ENCODE measurements around the gene FAM107B.
"Not testable (repeated sequence)": the region's sequence is repeated elsewhere in the genome, so short reads cannot be mapped to it uniquely, and the experiment has no call there.

The FAM107B gene

GRCh38 chr10:14604181-14605142 is 170.2 kb downstream of the FAM107B start:
- in situ Hi-C loops (cut with MboI; ENCODE audit: low sequenced_read_pairs), result no loop called here

DNA sequence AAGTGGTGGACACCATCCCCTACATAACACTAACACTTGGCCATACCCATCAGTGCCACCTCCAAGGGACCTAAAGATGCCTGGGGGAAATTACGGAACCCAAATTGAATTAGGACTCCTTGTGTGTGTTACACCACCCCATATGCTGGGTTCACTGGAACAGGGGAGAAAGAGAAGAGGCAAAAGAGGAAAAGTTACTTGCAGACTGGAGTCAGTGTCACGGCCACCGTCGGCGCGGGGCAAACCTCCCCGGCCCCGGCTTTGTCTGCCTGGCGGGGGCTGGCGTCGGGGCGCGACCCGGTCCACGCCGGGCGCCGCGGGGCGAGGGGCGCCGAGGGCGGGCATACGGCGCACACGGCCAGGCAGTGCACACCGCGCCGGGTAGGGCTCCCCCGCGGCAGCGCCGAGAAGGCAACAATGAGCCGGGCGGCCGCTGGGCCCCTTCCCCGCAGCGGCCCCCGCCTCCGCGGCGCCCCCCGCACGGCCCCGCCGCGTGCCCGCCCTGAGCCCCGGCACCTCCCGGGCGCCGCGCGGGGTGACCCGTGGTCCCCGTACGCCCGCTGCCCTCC is 171.1 kb downstream of the FAM107B start:
- in situ Hi-C loops (cut with MboI; ENCODE audit: low sequenced_read_pairs), result no loop called here

- in situ Hi-C loops (cut with MboI; ENCODE audit: low sequenced_read_pairs), result no loop called here
Measured at GRCh38 chr10:14602807-14603533, 171.7 kb downstream of the FAM107B start.

GRCh38 chr10:14601872-14602725 is 172.6 kb downstream of the FAM107B start:
- in situ Hi-C loops (cut with MboI; ENCODE audit: low sequenced_read_pairs), result no loop called here

DNA sequence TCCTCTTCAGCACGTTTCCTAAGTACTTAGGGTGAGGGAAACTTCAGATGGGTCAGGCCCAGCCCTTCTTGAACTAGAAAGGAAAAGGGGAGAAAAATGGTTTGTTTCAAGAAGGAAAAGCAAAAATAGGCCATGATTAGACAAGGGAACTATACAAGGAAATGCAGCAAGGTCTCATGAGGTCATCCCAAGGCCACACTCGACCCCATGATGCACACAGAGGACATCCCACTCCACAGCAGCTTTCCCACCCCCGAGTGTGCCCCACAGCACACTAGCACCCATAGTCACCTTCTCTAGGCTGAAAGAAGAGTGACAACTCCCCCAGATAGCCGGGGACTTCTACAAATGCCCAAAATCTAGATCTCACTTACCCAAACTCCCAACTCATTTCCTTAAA is 173.4 kb downstream of the FAM107B start:
- in situ Hi-C loops (cut with MboI; ENCODE audit: low sequenced_read_pairs), result no loop called here

DNA sequence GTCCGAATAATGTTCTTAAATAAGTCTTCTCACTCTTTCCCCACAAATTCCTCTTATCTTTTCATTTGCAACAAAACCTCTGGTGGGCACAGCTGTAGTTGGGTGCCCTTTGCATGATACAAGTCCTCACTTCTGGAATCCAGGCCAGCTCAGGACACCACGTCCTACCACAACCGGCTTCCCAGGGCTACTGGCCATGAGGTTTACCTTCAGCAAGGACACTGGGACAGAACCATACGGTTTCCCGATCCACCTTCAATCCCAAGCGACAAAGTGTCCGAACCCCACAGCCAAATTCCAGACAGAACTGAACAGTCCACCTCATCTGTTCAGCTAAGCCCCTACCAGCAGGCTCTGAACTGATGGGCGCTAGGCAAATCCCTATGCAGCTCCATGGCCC is 174.6 kb downstream of the FAM107B start:
- in situ Hi-C loops (cut with MboI; ENCODE audit: low sequenced_read_pairs), result no loop called here

GRCh38 chr10:14598809-14599764 is 175.6 kb downstream of the FAM107B start:
- in situ Hi-C loops (cut with MboI; ENCODE audit: low sequenced_read_pairs), result no loop called here

- in situ Hi-C loops (cut with MboI; ENCODE audit: low sequenced_read_pairs), result no loop called here
Measured at GRCh38 chr10:14595526-14596182, 179.0 kb downstream of the FAM107B start.

GRCh38 chr10:14594878-14595525 is 179.7 kb downstream of the FAM107B start:
- in situ Hi-C loops (cut with MboI; ENCODE audit: low sequenced_read_pairs), result no loop called here

DNA sequence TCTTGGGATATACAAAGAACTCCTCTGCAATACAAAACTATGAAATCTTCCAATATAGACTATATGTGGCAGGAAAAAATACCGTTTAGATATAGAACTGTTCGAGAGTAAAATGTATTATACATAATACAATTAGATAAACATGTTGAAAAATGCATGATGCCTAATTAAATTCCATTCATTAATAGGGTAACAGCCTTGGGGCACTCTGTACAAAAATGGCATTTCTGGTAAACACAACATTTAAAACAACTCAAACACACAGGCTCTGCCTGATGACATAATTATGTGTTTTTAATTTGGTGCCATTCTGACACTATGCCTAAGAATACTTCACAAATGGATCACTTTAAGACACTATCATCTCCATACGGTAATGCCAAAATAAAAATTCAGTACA is 180.9 kb downstream of the FAM107B start:
- in situ Hi-C loops (cut with MboI; ENCODE audit: low sequenced_read_pairs), result no loop called here

GRCh38 chr10:14592566-14592965 is 182.1 kb downstream of the FAM107B start:
- in situ Hi-C loops (cut with MboI; ENCODE audit: low sequenced_read_pairs), result no loop called here

DNA sequence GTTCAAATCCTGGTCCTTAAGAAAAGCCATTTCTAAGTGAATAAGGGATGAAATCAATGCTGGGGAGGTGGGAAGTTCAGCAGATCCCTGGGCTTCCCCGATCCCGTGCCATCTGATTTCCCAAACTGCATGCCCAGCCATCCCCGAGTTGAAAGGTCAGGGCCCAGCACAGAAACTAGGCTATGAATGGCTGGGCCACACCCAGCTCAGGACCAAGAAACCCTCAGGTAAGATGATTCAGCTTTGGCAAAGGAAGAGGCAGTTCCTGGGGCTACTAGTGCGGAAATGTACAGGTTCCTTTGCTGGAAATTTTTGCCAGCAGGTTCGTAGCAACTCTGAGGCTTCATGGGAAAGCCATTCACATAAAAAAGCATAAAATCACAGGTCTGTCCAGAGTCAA is 182.7 kb downstream of the FAM107B start:
- in situ Hi-C loops (cut with MboI; ENCODE audit: low sequenced_read_pairs), result no loop called here

DNA sequence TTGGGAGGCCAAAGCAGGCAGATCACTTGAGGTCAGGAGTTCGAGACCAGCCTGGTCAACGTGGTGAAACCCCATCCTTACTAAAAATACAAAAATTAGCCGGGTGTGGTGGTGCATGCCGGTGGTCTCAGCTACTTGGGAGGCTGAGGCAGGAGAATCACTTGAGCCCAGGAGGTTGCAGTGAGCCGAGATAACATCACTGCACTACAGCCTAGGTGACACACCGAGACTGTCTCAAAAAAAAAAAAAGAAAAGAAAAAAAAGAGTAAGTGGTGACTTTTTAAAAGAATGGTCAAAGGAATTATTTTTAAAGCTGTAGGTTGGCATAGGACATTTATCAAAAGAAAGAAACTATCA is 185.8 kb downstream of the FAM107B start:
- in situ Hi-C loops (cut with MboI; ENCODE audit: low sequenced_read_pairs), result not testable (repeated sequence)

GRCh38 chr10:14588084-14588937 is 186.4 kb downstream of the FAM107B start:
- in situ Hi-C loops (cut with MboI; ENCODE audit: low sequenced_read_pairs), result no loop called here

- in situ Hi-C loops (cut with MboI; ENCODE audit: low sequenced_read_pairs), result no loop called here
Measured at GRCh38 chr10:14587540-14588083, 187.1 kb downstream of the FAM107B start.

GRCh38 chr10:14586901-14587300 is 187.8 kb downstream of the FAM107B start:
- in situ Hi-C loops (cut with MboI; ENCODE audit: low sequenced_read_pairs), result no loop called here
